ENCODE results near the gene GPR18.

Gene GPR18

DNA sequence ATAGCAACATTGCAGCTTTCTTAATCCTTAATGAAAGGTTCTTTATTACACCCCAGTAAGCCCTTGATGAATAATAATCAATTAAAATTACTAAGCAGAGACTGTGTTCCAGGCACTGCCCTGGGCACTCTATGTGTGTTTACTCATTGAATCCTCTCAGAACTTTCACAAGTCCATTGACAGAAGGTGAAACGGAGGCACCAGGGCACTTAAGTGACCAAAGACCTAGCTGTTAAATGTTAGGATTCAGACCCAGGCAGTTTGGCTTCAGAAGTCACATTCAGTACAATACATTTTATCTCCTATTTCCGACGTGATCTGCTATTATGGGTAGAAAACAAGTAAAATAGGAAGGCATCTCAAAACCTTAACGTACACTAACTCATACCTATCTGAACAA lies 46.4 kb upstream of the GPR18 start:
- no peak overlapping the region for H4K5ac ChIP-seq (ENCODE audit: low read length)
- H2BK120ac ChIP-seq (ENCODE audit: low read depth, low read length): no peak overlapping the region
- H3K27ac ChIP-seq (ENCODE audit: low read depth, low read length): no peak overlapping the region
- H3K4ac ChIP-seq (ENCODE audit: low read depth, low read length): no peak overlapping the region
- no peak overlapping the region for H4K8ac ChIP-seq (ENCODE audit: low read depth, low read length)
- H3K27me3 ChIP-seq (ENCODE audit: insufficient read depth, low read length, poor library complexity): no peaks in the 10 kb centered on the region
- H3K79me1 ChIP-seq (ENCODE audit: low read length): peaks cover 5% of the 10 kb centered on the region
- DNase-seq: no peak
- WGBS (ENCODE audit: extremely low coverage, insufficient coverage, low lambda C conversion rate): no CpG with 5 or more reads among the region's 4 CpGs
- H3K79me2 ChIP-seq (ENCODE audit: control insufficient read depth, insufficient read depth, low read length): no peaks in the 10 kb centered on the region
- no peak overlapping the region for H2BK5ac ChIP-seq (ENCODE audit: low read length)
- no peak overlapping the region for H3K56ac ChIP-seq (ENCODE audit: low read length)
- H3K18ac ChIP-seq (ENCODE audit: low read length): no peak overlapping the region
- H3K23ac ChIP-seq (ENCODE audit: low read length): no peak overlapping the region
- no peak overlapping the region for H3K9ac ChIP-seq (ENCODE audit: low read length)
- H2BK15ac ChIP-seq (replicated peaks; ENCODE audit: low read depth): no peak overlapping the region
- H3K36me3 ChIP-seq (ENCODE audit: control insufficient read depth, insufficient read depth, low read length): no peaks in the 10 kb centered on the region
- no peaks in the 10 kb centered on the region for H3K4me1 ChIP-seq (ENCODE audit: control insufficient read depth, low read depth, low read length)
- no peak overlapping the region for H2AK5ac ChIP-seq (ENCODE audit: low read length)
- H3K4me2 ChIP-seq (ENCODE audit: low read length): no peak overlapping the region
- H3K4me3 ChIP-seq (ENCODE audit: low read length): no peak overlapping the region

- H3K79me2 ChIP-seq (ENCODE audit: control insufficient read depth, insufficient read depth, low read length): no peaks in the 10 kb centered on the region
- H3K79me1 ChIP-seq (ENCODE audit: low read length): peaks cover 5% of the 10 kb centered on the region
- no peak overlapping the region for H3K4me3 ChIP-seq (ENCODE audit: low read length)
- no peaks in the 10 kb centered on the region for H3K4me1 ChIP-seq (ENCODE audit: control insufficient read depth, low read depth, low read length)
- no peak overlapping the region for H2BK120ac ChIP-seq (ENCODE audit: low read depth, low read length)
- H3K27ac ChIP-seq (ENCODE audit: low read depth, low read length): no peak overlapping the region
- no peak overlapping the region for H3K56ac ChIP-seq (ENCODE audit: low read length)
- H2AK5ac ChIP-seq (ENCODE audit: low read length): no peak overlapping the region
- H3K4me2 ChIP-seq (ENCODE audit: low read length): no peak overlapping the region
- WGBS (ENCODE audit: extremely low coverage, insufficient coverage, low lambda C conversion rate): no CpG with 5 or more reads among the region's 14 CpGs
- no peak overlapping the region for H3K18ac ChIP-seq (ENCODE audit: low read length)
- DNase-seq: no peak
- H3K9ac ChIP-seq (ENCODE audit: low read length): no peak overlapping the region
- H4K5ac ChIP-seq (ENCODE audit: low read length): no peak overlapping the region
- no peak overlapping the region for H3K4ac ChIP-seq (ENCODE audit: low read depth, low read length)
- H3K27me3 ChIP-seq (ENCODE audit: insufficient read depth, low read length, poor library complexity): no peaks in the 10 kb centered on the region
- no peak overlapping the region for H2BK5ac ChIP-seq (ENCODE audit: low read length)
- H4K8ac ChIP-seq (ENCODE audit: low read depth, low read length): no peak overlapping the region
- H3K23ac ChIP-seq (ENCODE audit: low read length): no peak overlapping the region
- H3K36me3 ChIP-seq (ENCODE audit: control insufficient read depth, insufficient read depth, low read length): no peaks in the 10 kb centered on the region
- H2BK15ac ChIP-seq (replicated peaks; ENCODE audit: low read depth): no peak overlapping the region
Measured at GRCh38 chr13:99303863-99304521, 45.8 kb upstream of the GPR18 start.

GRCh38 chr13:99302637-99303505 lies 44.7 kb upstream of the GPR18 start:
- no CpG with 5 or more reads among the region's 8 CpGs for WGBS (ENCODE audit: extremely low coverage, insufficient coverage, low lambda C conversion rate)
- no peak overlapping the region for H2BK5ac ChIP-seq (ENCODE audit: low read length)
- no peaks in the 10 kb centered on the region for H3K4me1 ChIP-seq (ENCODE audit: control insufficient read depth, low read depth, low read length)
- H3K4me2 ChIP-seq (ENCODE audit: low read length): no peak overlapping the region
- no peak overlapping the region for H3K18ac ChIP-seq (ENCODE audit: low read length)
- H3K79me1 ChIP-seq (ENCODE audit: low read length): peaks cover 5% of the 10 kb centered on the region
- H4K5ac ChIP-seq (ENCODE audit: low read length): no peak overlapping the region
- no peaks in the 10 kb centered on the region for H3K36me3 ChIP-seq (ENCODE audit: control insufficient read depth, insufficient read depth, low read length)
- no peaks in the 10 kb centered on the region for H3K79me2 ChIP-seq (ENCODE audit: control insufficient read depth, insufficient read depth, low read length)
- no peak overlapping the region for H3K27ac ChIP-seq (ENCODE audit: low read depth, low read length)
- H2BK120ac ChIP-seq (ENCODE audit: low read depth, low read length): no peak overlapping the region
- DNase-seq: no peak
- no peak overlapping the region for H3K56ac ChIP-seq (ENCODE audit: low read length)
- H2AK5ac ChIP-seq (ENCODE audit: low read length): no peak overlapping the region
- H4K8ac ChIP-seq (ENCODE audit: low read depth, low read length): no peak overlapping the region
- H3K27me3 ChIP-seq (ENCODE audit: insufficient read depth, low read length, poor library complexity): no peaks in the 10 kb centered on the region
- H3K9ac ChIP-seq (ENCODE audit: low read length): no peak overlapping the region
- H3K23ac ChIP-seq (ENCODE audit: low read length): no peak overlapping the region
- H2BK15ac ChIP-seq (replicated peaks; ENCODE audit: low read depth): no peak overlapping the region
- no peak overlapping the region for H3K4me3 ChIP-seq (ENCODE audit: low read length)
- no peak overlapping the region for H3K4ac ChIP-seq (ENCODE audit: low read depth, low read length)

DNA sequence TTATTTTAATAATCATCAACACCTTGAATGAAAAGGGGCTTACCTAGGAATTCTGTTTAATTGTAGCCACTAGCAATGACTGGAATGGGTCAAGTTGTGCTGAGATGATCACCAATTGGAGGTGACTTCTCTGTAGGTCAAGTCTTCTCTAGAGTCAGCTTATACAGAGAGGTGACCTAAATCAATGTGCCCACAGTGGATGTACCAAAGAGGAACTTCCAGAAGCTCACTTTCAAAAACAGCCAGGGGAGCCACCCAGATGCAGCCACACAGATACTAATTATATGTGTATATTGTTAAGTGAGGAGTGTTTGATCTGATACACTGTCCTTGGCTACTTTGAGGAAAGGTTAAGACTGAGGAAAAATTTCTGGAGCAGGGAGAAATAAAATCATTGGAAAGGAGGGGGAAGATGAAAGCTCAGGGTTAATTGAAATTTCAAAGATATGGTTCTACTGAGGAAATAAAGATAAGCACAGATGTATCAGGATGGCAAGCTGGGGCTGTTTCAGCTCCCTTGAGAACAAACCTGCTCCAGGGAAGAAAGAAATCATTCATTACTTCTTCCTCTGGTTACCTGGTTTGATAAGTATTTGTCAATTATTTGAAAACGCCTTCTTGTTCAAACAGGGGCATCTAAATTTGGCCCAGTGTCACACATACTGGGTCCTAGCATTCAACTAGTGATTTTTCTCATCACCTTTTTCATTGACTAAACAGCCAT lies 43.9 kb upstream of the GPR18 start:
- no CpG with 5 or more reads among the region's 1 CpG for WGBS (ENCODE audit: extremely low coverage, insufficient coverage, low lambda C conversion rate)
- no peak overlapping the region for H3K23ac ChIP-seq (ENCODE audit: low read length)
- no peak overlapping the region for H3K4me2 ChIP-seq (ENCODE audit: low read length)

DNA sequence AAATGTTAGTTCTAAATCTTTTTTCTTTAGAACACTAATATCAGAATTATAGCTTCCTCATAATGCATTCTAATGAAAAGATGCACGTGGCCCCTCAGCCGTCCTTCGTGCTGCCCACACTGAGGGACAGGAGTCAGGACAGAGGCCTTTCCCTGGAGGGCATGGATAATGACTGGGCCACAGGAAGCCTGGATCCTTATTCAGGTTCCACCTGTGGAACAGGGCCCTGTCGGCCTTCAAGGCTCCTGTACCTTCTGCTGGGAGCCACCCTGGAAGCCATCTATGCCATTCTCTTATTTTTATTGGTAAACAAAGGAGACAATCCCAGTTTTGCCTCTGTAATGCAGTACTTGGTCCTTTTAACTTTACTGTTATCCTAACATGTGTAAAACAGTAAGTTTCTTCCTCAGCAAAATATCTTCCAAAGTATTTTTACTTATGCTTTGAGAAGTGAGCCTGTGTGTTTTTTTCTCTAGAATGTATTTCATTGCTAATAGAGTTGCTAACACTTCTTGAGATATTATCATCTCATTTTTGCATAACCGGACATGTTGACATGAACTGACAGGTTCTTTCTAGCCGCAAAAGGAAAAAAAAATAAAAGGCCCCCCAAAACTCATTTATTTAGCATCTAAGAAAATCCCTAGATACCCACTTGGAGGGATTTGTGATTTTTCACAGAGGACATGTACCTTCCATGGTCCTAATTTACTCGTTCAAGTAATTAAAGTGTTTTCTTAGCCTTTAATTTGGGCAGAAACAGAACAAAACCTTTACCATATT lies 43.1 kb upstream of the GPR18 start:
- Histone ChIP-seq H3K18ac (ENCODE audit: low read length) (no peak overlapping the region), H3K79me1 (ENCODE audit: low read length) (peaks cover 5% of the 10 kb centered on the region), H3K27me3 (ENCODE audit: insufficient read depth, low read length, poor library complexity) (no peaks in the 10 kb centered on the region), H2AK5ac (ENCODE audit: low read length) (no peak overlapping the region), H4K5ac (ENCODE audit: low read length) (no peak overlapping the region), H3K4me2 (ENCODE audit: low read length) (no peak overlapping the region), H3K9ac (ENCODE audit: low read length) (no peak overlapping the region), H3K79me2 (ENCODE audit: control insufficient read depth, insufficient read depth, low read length) (no peaks in the 10 kb centered on the region), H2BK15ac (replicated peaks; ENCODE audit: low read depth) (no peak overlapping the region), H2BK5ac (ENCODE audit: low read length) (no peak overlapping the region), H3K4me3 (ENCODE audit: low read length) (no peak overlapping the region), H2BK120ac (ENCODE audit: low read depth, low read length) (no peak overlapping the region), H3K23ac (ENCODE audit: low read length) (no peak overlapping the region), H4K8ac (ENCODE audit: low read depth, low read length) (no peak overlapping the region), H3K56ac (ENCODE audit: low read length) (no peak overlapping the region), H3K36me3 (ENCODE audit: control insufficient read depth, insufficient read depth, low read length) (no peaks in the 10 kb centered on the region), H3K4me1 (ENCODE audit: control insufficient read depth, low read depth, low read length) (no peaks in the 10 kb centered on the region), H3K4ac (ENCODE audit: low read depth, low read length) (no peak overlapping the region), H3K27ac (ENCODE audit: low read depth, low read length) (no peak overlapping the region)
- no CpG with 5 or more reads among the region's 7 CpGs for WGBS (ENCODE audit: extremely low coverage, insufficient coverage, low lambda C conversion rate)
- DNase-seq: no peak

More for the DNA sequence above, 43.9 kb upstream of the GPR18 start:
- H3K56ac ChIP-seq (ENCODE audit: low read length): no peak overlapping the region
- H3K27me3 ChIP-seq (ENCODE audit: insufficient read depth, low read length, poor library complexity): no peaks in the 10 kb centered on the region
- no peak overlapping the region for H3K18ac ChIP-seq (ENCODE audit: low read length)
- no peak overlapping the region for H3K27ac ChIP-seq (ENCODE audit: low read depth, low read length)
- H3K9ac ChIP-seq (ENCODE audit: low read length): no peak overlapping the region
- no peaks in the 10 kb centered on the region for H3K79me2 ChIP-seq (ENCODE audit: control insufficient read depth, insufficient read depth, low read length)
- no peak overlapping the region for H2BK15ac ChIP-seq (replicated peaks; ENCODE audit: low read depth)
- peaks cover 5% of the 10 kb centered on the region for H3K79me1 ChIP-seq (ENCODE audit: low read length)
- H2AK5ac ChIP-seq (ENCODE audit: low read length): no peak overlapping the region
- H4K8ac ChIP-seq (ENCODE audit: low read depth, low read length): no peak overlapping the region
- no peak overlapping the region for H2BK5ac ChIP-seq (ENCODE audit: low read length)
- H3K4me3 ChIP-seq (ENCODE audit: low read length): no peak overlapping the region
- no peak overlapping the region for H3K4ac ChIP-seq (ENCODE audit: low read depth, low read length)
- DNase-seq: no peak
- H3K36me3 ChIP-seq (ENCODE audit: control insufficient read depth, insufficient read depth, low read length): no peaks in the 10 kb centered on the region
- H2BK120ac ChIP-seq (ENCODE audit: low read depth, low read length): peak overlapping the region; percentile 67
- H3K4me1 ChIP-seq (ENCODE audit: control insufficient read depth, low read depth, low read length): no peaks in the 10 kb centered on the region
- H4K5ac ChIP-seq (ENCODE audit: low read length): no peak overlapping the region
